AG04449 (cell line): ENCODE data around the gene COA4.
A peak's percentile ranks its signal among the peaks of the same experiment; 100 is the strongest.

ENCODE experiments used
- CTCF ChIA-PET: fragments of 350-600 bp; formaldehyde crosslinking; extraction: SDS; loops from one replicate; lab custom pipeline; 2021; ENCODE audit warnings: antibody characterized with exemption; lab: Yijun Ruan, JAX
- POLR2A ChIA-PET: fragments of 400-600, 350-600 bp; formaldehyde crosslinking; extraction: SDS; loops from one replicate; lab custom pipeline; 2020; ENCODE audit warnings: antibody characterized with exemption, inconsistent platforms; lab: Yijun Ruan, JAX
- DNase-seq: peaks from one replicate; pipeline ENCODE4 v3.0.0-alpha.2; 2010; ENCODE audit warnings: low read depth, low spot score
- H3K4me3 ChIP-seq: 2 replicates; pipeline ENCODE4 v1.5.1; 2011; ENCODE audit warnings: low read depth, mild to moderate bottlenecking, control low read depth, low read length
- CTCF ChIP-seq: IDR thresholded peaks from one replicate; pipeline ENCODE4 v1.5.1; 2011; ENCODE audit warnings: mild to moderate bottlenecking, moderate library complexity, low read length, control low read depth, inconsistent platforms; ENCODE audit not compliant: insufficient read depth; ENCODE audit errors: missing control alignments

COA4 gene

DNA sequence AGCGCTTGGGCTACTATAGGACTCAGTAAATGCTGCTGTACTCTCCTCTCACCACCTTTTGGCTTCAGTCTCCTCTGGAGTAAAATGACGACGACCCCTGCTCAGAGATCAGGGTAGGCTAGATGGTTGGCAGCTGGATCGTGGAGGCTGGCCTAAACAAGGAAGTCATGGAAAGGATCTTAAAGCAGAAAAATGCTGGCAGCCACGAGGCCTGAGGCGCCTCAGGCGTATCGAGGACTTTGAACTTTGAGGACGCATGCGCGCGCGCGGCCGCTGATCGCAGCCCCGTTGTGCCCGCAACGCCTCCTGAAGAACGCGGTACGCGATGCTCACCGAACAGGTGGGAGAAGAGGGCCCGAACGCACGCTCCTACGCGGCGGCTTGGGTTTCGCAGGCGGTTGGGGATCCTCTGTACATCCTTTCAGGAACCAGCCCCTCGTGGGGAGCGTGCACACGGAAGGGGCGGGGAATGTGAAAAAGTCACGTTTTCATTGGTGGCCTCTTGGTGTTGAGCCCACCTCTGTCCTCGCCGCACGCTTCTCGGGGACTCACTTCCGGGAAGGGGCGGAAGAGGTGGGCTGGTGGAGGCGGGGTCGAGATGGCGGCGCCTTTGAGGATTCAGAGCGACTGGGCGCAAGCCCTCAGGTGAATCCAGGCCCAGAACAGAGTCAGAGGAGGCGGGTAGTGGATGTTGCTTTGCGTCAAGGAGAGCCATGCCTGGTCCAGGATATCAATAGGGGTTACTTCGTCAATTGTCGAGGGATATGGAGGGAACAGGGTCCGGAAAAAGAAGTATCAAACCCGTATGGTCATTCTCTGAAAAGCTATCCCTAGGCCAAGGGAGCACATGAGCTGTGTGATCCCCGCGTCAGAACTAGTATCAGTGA lies at the start of gene COA4, which contains the start of gene PAAF1:
COA4 (minus strand) TSS at position 423 of the 887 bp plus-strand sequence. CDS start 3,468 bp downstream, outside the sequence.
PAAF1 (plus strand) TSS at position 576 of the 887 bp plus-strand sequence; CDS start at position 599, 23 bp downstream.
- POLR2A ChIA-PET = interaction anchor here (0.9 kb wide), 1 partner anchor 10 kb away, joined by 4 read pairs; no protein-coding TSS in a partner anchor
- DNase-seq = peak; percentile 70
- CTCF ChIA-PET = interaction anchor here (1.0 kb wide), 1 partner anchor 11 kb away, joined by 3 read pairs; no protein-coding TSS in a partner anchor
- H3K4me3 ChIP-seq = peak within 1 kb of the TSS; percentile 91
- TF ChIP-seq CTCF = no peak

GRCh38 chr11:73921180-73921579 lies 44.5 kb upstream of the COA4 start:
- no peak overlapping the region for H3K4me3 ChIP-seq
- ChIA-PET CTCF (interaction anchor here (0.6 kb wide), 2 partner anchors 75 to 302 kb away, joined by 3 to 4 read pairs; no protein-coding TSS in a partner anchor), POLR2A (no interaction called here)
- no peak for DNase-seq
- no peak for TF ChIP-seq CTCF

- ChIA-PET CTCF (interaction anchor here (0.6 to 2.0 kb wide), 5 partner anchors 9 to 581 kb away, joined by 3 to 8 read pairs (median 3); no protein-coding TSS in a partner anchor), POLR2A (no interaction called here)
- H3K4me3 ChIP-seq = no peak overlapping the region
- no peak for DNase-seq
- no peak for TF ChIP-seq CTCF
Observed at GRCh38 chr11:73916435-73916834, 39.8 kb upstream of the COA4 start.

- DNase-seq = no peak
- ChIA-PET CTCF (interaction anchor here (1.6 kb wide), 1 partner anchor 17 kb away, joined by 7 read pairs; no protein-coding TSS in a partner anchor), POLR2A (no interaction called here)
- no peak overlapping the region for H3K4me3 ChIP-seq
- TF ChIP-seq CTCF = no peak
Observed at GRCh38 chr11:73914284-73914683, 37.6 kb upstream of the COA4 start.

DNA sequence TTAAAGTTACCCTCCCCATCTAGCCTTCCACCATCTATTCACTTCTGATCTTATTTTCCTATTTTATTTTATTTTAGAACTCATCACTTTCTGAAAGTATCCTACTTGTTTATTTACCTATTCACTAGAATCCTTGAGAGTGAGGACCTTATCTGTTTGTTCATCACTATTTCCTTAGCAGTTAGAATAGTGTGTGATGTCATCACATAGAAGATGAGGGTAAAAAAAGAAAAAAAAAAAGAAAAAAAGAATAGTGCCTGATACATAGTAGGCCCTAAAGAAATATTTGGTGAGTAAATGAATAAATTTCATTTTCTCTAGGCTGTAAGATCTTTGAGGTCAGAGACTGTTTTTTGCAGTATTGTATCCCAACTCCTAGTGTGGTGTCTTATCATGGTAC lies 36.8 kb upstream of the COA4 start:
- POLR2A ChIA-PET = no interaction called here
- TF ChIP-seq CTCF = no peak
- CTCF ChIA-PET = interaction anchor here (1.6 kb wide), 1 partner anchor 18 kb away, joined by 7 read pairs; no protein-coding TSS in a partner anchor

GRCh38 chr11:73912026-73912425 lies 35.4 kb upstream of the COA4 start:
- DNase-seq = no peak
- POLR2A ChIA-PET = no interaction called here
- no peak for TF ChIP-seq CTCF
- CTCF ChIA-PET = no interaction called here
- no peak overlapping the region for H3K4me3 ChIP-seq

More for the DNA sequence above, 36.8 kb upstream of the COA4 start:
- no peak for DNase-seq
- no peak overlapping the region for H3K4me3 ChIP-seq
